A549 (cell line): ENCODE data around the gene ARSD. TPM values are rescaled to one million over a fixed set of nuclear protein-coding genes. Genes with fewer than 3 reads are reported as not detected.

Source experiments
- ATAC-seq, 2 experiments: fragments of 200-7000 bp in 1 of 2; fragments of >200 bp in 1 of 2; cut with Nextera tagmentation in 1 of 2; cut with Tn5 transposase in 1 of 2; 3 replicates each; pipeline versions ENCODE4 v1.8.0 to v1.9.1; 2018 to 2020; ENCODE audit warnings: mild to moderate bottlenecking in 1 of 2, moderate library complexity in 1 of 2
- CTCF ChIA-PET: fragments of 300-600 bp; sonication (Branson Sonifier 250); formaldehyde crosslinking; extraction: SDS; loops from one replicate; lab custom pipeline; 2021; ENCODE audit warnings: antibody characterized with exemption, inconsistent platforms; lab: Yijun Ruan, JAX
- POLR2A ChIA-PET: fragments of 350-600 bp; formaldehyde crosslinking; extraction: SDS; loops from one replicate; lab custom pipeline; 2021; ENCODE audit warnings: antibody characterized with exemption, inconsistent platforms; lab: Yijun Ruan, JAX
- DNase-seq, 2 experiments: peaks; one replicate each; pipeline versions ENCODE4 v3.0.0 to v3.0.0-alpha.2; 2011 to 2016; ENCODE audit warnings: low read depth in 1 of 2, low spot score in 1 of 2
- FAIRE-seq: peaks from 2 replicates; lab custom pipeline; 2011; peaks lifted over from hg19 to GRCh38; lab: Jason Lieb, UNC
- H3K27ac ChIP-seq, 2 experiments: fragments of >200 bp; sonication (Bioruptor Twin); formaldehyde crosslinking; 3 replicates each; pipeline ENCODE4 v1.5.1; 2016 to 2017
- H3K4me1 ChIP-seq: fragments of >200 bp; sonication (Bioruptor Twin); formaldehyde crosslinking; 3 replicates; pipeline ENCODE4 v1.6.1; 2016
- H3K4me2 ChIP-seq: fragments of >200 bp; sonication (Bioruptor Twin); formaldehyde crosslinking; 3 replicates; pipeline ENCODE4 v1.6.1; 2016
- H3K4me3 ChIP-seq: fragments of >200 bp; sonication (Bioruptor Twin); formaldehyde crosslinking; 3 replicates; pipeline ENCODE4 v1.5.1; 2016
- H3K9me3 ChIP-seq: fragments of >200 bp; sonication (Bioruptor Twin); formaldehyde crosslinking; 3 replicates; pipeline ENCODE4 v1.6.1; 2016
- CHD4 ChIP-seq: fragments of 200-600 bp; sonication (generic); IDR thresholded peaks from 2 replicates; pipeline ENCODE4 v1.6.1; 2016; ENCODE audit warnings: antibody characterized with exemption, mild to moderate bottlenecking, borderline replicate concordance
- EHMT2 ChIP-seq: fragments of 200-600 bp; sonication (generic); IDR thresholded peaks from 2 replicates; pipeline ENCODE4 v1.6.1; 2016; ENCODE audit warnings: antibody characterized with exemption, low read depth, mild to moderate bottlenecking, moderate library complexity
- NR3C1 ChIP-seq: fragments of >200 bp; sonication (Bioruptor Twin); formaldehyde crosslinking; IDR thresholded peaks from 3 replicates; pipeline ENCODE4 v1.6.1; 2017
- POLR2A ChIP-seq: IDR thresholded peaks from 2 replicates; pipeline ENCODE4 v1.6.1; 2012; ENCODE audit warnings: mild to moderate bottlenecking, low read length
- ZFP36 ChIP-seq: fragments of 450-650 bp; IDR thresholded peaks from 2 replicates; pipeline ENCODE4 v1.6.1; 2014; ENCODE audit warnings: borderline replicate concordance; ENCODE audit not compliant: partially characterized antibody
- WGBS: methylation state at CpG from one replicate; pipeline ENCODE4 v1.1.6; 2017; ENCODE audit errors: missing lambda C conversion rate; 5-methylcytosine and 5-hydroxymethylcytosine counted together
- polyA plus RNA-seq, 4 experiments: library from polyadenylated mRNA; depleted of rRNA in 3 of 4; stranded (reverse); fragments of >200 nt; fragmentation: RNase III in 1 of 4; extraction: RNeasy Plus Mini Kit Qiagen cat#74134 plus additional on column Dnase treatment in 1 of 4; gene quantifications; 2 replicates in 3 of 4; 3 replicates in 1 of 4; pipeline ENCODE4 v1.2.3, GENCODE V29; 2011 to 2017
- TF ChIP-seq, protein P1 (sequence below): fragments of 250-450 bp; sonication (Bioruptor Pico); IDR thresholded peaks from 2 replicates; pipeline ENCODE4 v1.5.0; 2021; ENCODE audit warnings: mild to moderate bottlenecking, moderate library complexity, borderline replicate concordance
- TF ChIP-seq, protein P2 (sequence below): fragments of 150-350 bp; IDR thresholded peaks from 2 replicates; pipeline ENCODE4 v1.6.1; 2014; ENCODE audit warnings: low read depth, mild to moderate bottlenecking, low read length

ARSD gene
- polyA plus RNA-seq, 2 of the 4 experiments (the other 2 are of a cell fraction) = 9.9 to 17.4 TPM

DNA sequence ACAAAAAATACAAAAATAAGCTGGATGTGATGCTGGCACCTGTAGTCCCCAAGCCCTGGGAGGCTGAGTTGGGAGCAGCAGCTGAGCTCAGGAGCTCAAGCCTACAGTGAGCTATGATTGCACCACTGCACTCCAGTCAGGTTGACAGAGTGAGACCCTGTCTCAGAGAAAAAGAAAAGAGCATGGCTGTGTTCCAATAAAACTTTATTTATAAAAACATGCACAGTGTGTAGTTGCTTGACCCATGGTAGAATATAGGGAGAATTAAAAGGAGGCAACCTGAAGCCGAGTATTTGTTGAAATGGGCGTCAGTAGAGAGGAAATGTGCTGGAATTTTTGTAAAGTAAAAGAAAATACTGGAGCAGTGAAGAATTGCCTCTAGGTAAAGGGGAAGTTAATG, 73.4 kb downstream of the ARSD start:
- H3K9me3 ChIP-seq = no peaks in the 10 kb centered on the region
- no peak overlapping the region for H3K4me2 ChIP-seq
- ChIA-PET POLR2A (no interaction called here), CTCF (no interaction called here)
- no peak for TF ChIP-seq NR3C1
- TF ChIP-seq, protein P1, sequence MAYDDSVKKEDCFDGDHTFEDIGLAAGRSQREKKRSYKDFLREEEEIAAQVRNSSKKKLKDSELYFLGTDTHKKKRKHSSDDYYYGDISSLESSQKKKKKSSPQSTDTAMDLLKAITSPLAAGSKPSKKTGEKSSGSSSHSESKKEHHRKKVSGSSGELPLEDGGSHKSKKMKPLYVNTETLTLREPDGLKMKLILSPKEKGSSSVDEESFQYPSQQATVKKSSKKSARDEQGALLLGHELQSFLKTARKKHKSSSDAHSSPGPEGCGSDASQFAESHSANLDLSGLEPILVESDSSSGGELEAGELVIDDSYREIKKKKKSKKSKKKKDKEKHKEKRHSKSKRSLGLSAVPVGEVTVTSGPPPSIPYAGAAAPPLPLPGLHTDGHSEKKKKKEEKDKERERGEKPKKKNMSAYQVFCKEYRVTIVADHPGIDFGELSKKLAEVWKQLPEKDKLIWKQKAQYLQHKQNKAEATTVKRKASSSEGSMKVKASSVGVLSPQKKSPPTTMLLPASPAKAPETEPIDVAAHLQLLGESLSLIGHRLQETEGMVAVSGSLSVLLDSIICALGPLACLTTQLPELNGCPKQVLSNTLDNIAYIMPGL = no peak
- TF ChIP-seq CHD4 = no peak
- no peak for FAIRE-seq
- H3K27ac ChIP-seq = no peak overlapping the region
- H3K4me1 ChIP-seq = no peaks in the 10 kb centered on the region
- H3K4me3 ChIP-seq = no peak overlapping the region
- DNase-seq = no peak
- 94% methylated on average over 2 of the region's 2 CpGs for WGBS
- ATAC-seq = no peak

DNA sequence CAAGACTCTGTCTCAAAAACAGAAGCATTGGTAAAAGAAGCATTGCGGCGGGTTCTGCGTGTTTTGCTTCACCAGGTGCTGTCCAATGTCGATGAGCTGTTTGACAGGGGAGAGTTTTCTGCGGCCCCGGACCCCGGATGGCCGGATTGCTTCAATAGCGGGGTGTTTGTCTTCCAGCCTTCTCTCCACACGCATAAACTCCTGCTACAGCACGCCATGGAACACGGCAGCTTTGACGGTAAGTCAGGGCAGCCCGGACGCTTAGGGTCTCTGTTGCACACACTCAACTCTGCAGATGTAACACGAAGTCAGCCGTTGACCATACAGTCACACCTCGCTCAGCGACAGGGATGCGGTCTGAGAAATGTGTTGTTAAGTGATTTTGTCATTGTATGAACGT, 74.2 kb downstream of the ARSD start:
- ATAC-seq = no peak

More for the DNA sequence above, 74.2 kb downstream of the ARSD start:
- Histone ChIP-seq H3K4me2 (no peak overlapping the region), H3K4me1 (no peaks in the 10 kb centered on the region; the same call in 2 of the 3 replicates), H3K4me3 (no peak overlapping the region), H3K27ac (no peak overlapping the region), H3K9me3 (no peaks in the 10 kb centered on the region)
- FAIRE-seq (no peak), DNase-seq (no peak)
- POLR2A ChIA-PET = no interaction called here
- WGBS = 92% methylated on average over 21 of the region's 21 CpGs
- CTCF ChIA-PET = no interaction called here
- TF ChIP-seq ZFP36 = no peak
- TF ChIP-seq, protein P2, sequence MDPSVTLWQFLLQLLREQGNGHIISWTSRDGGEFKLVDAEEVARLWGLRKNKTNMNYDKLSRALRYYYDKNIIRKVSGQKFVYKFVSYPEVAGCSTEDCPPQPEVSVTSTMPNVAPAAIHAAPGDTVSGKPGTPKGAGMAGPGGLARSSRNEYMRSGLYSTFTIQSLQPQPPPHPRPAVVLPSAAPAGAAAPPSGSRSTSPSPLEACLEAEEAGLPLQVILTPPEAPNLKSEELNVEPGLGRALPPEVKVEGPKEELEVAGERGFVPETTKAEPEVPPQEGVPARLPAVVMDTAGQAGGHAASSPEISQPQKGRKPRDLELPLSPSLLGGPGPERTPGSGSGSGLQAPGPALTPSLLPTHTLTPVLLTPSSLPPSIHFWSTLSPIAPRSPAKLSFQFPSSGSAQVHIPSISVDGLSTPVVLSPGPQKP = no peak
- TF ChIP-seq EHMT2 = no peak
- no peak for TF ChIP-seq POLR2A

Other genes with a start within 250 kb of the ARSD start
- gene CD99, start 238.0 kb downstream of the ARSD start, polyA plus RNA-seq (2011; rRNA removed) = 111 and 136 TPM in 2 replicates
- gene CD99, start 238.0 kb downstream of the ARSD start, polyA plus RNA-seq (2017; fragmentation: RNase III; extraction: RNeasy Plus Mini Kit Qiagen cat#74134 plus additional on column Dnase treatment) = 172 to 199 TPM (median 176 TPM) in 3 replicates
- 0.04 and 0.06 TPM in 2 replicates for gene XG, start 177.3 kb downstream of the ARSD start, polyA plus RNA-seq (2011; rRNA removed)
- 0.05 to 0.08 TPM in 2 of 3 replicates, not detected in the other for gene XG, start 177.3 kb downstream of the ARSD start, polyA plus RNA-seq (2017; fragmentation: RNase III; extraction: RNeasy Plus Mini Kit Qiagen cat#74134 plus additional on column Dnase treatment)
- gene GYG2, start 100.4 kb downstream of the ARSD start, polyA plus RNA-seq (2011; rRNA removed) = 14.1 and 14.3 TPM in 2 replicates
- gene GYG2, start 100.4 kb downstream of the ARSD start, polyA plus RNA-seq (2017; fragmentation: RNase III; extraction: RNeasy Plus Mini Kit Qiagen cat#74134 plus additional on column Dnase treatment) = 11.0 to 13.6 TPM (median 12.7 TPM) in 3 replicates
- gene ARSH, start 77.2 kb upstream of the ARSD start, polyA plus RNA-seq (2011; rRNA removed) = not detected in 2 replicates
- gene ARSH, start 77.2 kb upstream of the ARSD start, polyA plus RNA-seq (2017; fragmentation: RNase III; extraction: RNeasy Plus Mini Kit Qiagen cat#74134 plus additional on column Dnase treatment) = not detected in 3 replicates
- gene ARSF, start 112.1 kb upstream of the ARSD start, polyA plus RNA-seq (2011; rRNA removed) = not detected in 2 replicates
- gene ARSF, start 112.1 kb upstream of the ARSD start, polyA plus RNA-seq (2017; fragmentation: RNase III; extraction: RNeasy Plus Mini Kit Qiagen cat#74134 plus additional on column Dnase treatment) = not detected in 3 replicates